Mesenchymal stem cell (in vitro differentiated cells and primary cell): ENCODE results near the gene SYMPK.
A peak's percentile ranks its signal among the peaks of the same experiment; 100 is the strongest.

Experiments used
- DNase-seq: peaks from one replicate; pipeline ENCODE4 v3.0.0-alpha.2; 2013
- H2AFZ ChIP-seq: one replicate; pipeline ENCODE4 v1.6.1; 2013; ENCODE audit warnings: low read depth, mild to moderate bottlenecking, control low read depth, inconsistent platforms, low read length, moderate library complexity
- H2AK5ac ChIP-seq: 2 replicates; pipeline ENCODE4 v1.6.1; 2013; ENCODE audit warnings: low read length, moderate library complexity, mild to moderate bottlenecking, inconsistent platforms; ENCODE audit not compliant: severe bottlenecking
- H2BK120ac ChIP-seq: one replicate; pipeline ENCODE4 v1.6.1; 2013; ENCODE audit warnings: low read depth, mild to moderate bottlenecking, inconsistent platforms, low read length, moderate library complexity
- H2BK12ac ChIP-seq, 2 experiments: one replicate each; pipeline ENCODE4 v1.6.1; 2013; ENCODE audit warnings: inconsistent platforms in 2 of 2, low read length in 2 of 2, mild to moderate bottlenecking in 2 of 2, moderate library complexity in 2 of 2, control low read depth in 1 of 2
- H2BK15ac ChIP-seq: one replicate; pipeline ENCODE4 v1.6.1; 2013; ENCODE audit warnings: mild to moderate bottlenecking, low read depth, inconsistent platforms; ENCODE audit not compliant: poor library complexity, severe bottlenecking
- H2BK5ac ChIP-seq: 2 replicates; pipeline ENCODE4 v1.6.1; 2013; ENCODE audit warnings: low read depth, mild to moderate bottlenecking, low read length, control low read depth, inconsistent platforms; ENCODE audit not compliant: poor library complexity, severe bottlenecking
- H3K14ac ChIP-seq, 2 experiments: one replicate each; pipeline ENCODE4 v1.6.1; 2013; ENCODE audit warnings: inconsistent platforms in 2 of 2, low read length in 2 of 2, control low read depth in 1 of 2, mild to moderate bottlenecking in 1 of 2, moderate library complexity in 1 of 2
- H3K18ac ChIP-seq, 2 experiments: one replicate each; pipeline ENCODE4 v1.6.1; 2013; ENCODE audit warnings: inconsistent platforms in 2 of 2, low read length in 2 of 2, control low read depth in 1 of 2, low read depth in 1 of 2, mild to moderate bottlenecking in 1 of 2
- H3K23ac ChIP-seq, 2 experiments: one replicate each; pipeline ENCODE4 v1.6.1; 2013; ENCODE audit warnings: inconsistent platforms in 2 of 2, low read length in 2 of 2, mild to moderate bottlenecking in 2 of 2, moderate library complexity in 2 of 2, control low read depth in 1 of 2
- H3K27ac ChIP-seq: 2 replicates; pipeline ENCODE4 v1.5.1; 2013; ENCODE audit warnings: mild to moderate bottlenecking, moderate library complexity, low read length, control low read depth, inconsistent platforms; ENCODE audit not compliant: poor library complexity, severe bottlenecking
- H3K27me3 ChIP-seq, 2 experiments: 2 replicates each; pipeline versions ENCODE4 v1.6.1 to v1.7.0; 2013; ENCODE audit warnings: low read length in 2 of 2, mild to moderate bottlenecking in 2 of 2, moderate library complexity in 2 of 2, control low read depth in 1 of 2, inconsistent platforms in 1 of 2; ENCODE audit not compliant: control insufficient read depth in 1 of 2, insufficient read depth in 1 of 2
- H3K36me3 ChIP-seq, 2 experiments: 2 replicates each; pipeline versions ENCODE4 v1.6.1 to v1.7.0; 2013; ENCODE audit warnings: low read length in 2 of 2, control low read depth in 1 of 2, inconsistent platforms in 1 of 2, low read depth in 1 of 2, mild to moderate bottlenecking in 1 of 2; ENCODE audit not compliant: insufficient read depth in 2 of 2, control insufficient read depth in 1 of 2
- H3K4ac ChIP-seq, 2 experiments: one replicate each; pipeline ENCODE4 v1.6.1; 2013; ENCODE audit warnings: inconsistent platforms in 2 of 2, low read length in 2 of 2, mild to moderate bottlenecking in 2 of 2, moderate library complexity in 2 of 2, control low read depth in 1 of 2, low read depth in 1 of 2
- H3K4me1 ChIP-seq: 2 replicates; pipeline ENCODE4 v1.6.1; 2013; ENCODE audit warnings: low read depth, low read length, control low read depth; ENCODE audit not compliant: control insufficient read depth, insufficient read depth
- H3K4me2 ChIP-seq: 2 replicates; pipeline ENCODE4 v1.6.1; 2013; ENCODE audit warnings: low read length, mild to moderate bottlenecking, inconsistent platforms; ENCODE audit not compliant: poor library complexity, severe bottlenecking
- H3K4me3 ChIP-seq, 2 experiments: 2 replicates each; pipeline versions ENCODE4 v1.5.1 to v1.7.0; 2013; ENCODE audit warnings: low read length in 2 of 2, mild to moderate bottlenecking in 2 of 2, control low read depth in 1 of 2, low read depth in 1 of 2; ENCODE audit not compliant: insufficient read depth in 1 of 2
- H3K79me1 ChIP-seq: replicated peaks from 2 replicates; pipeline ENCODE4 v1.6.1; 2013; ENCODE audit warnings: mild to moderate bottlenecking, control low read depth, low read length, inconsistent platforms; ENCODE audit not compliant: poor library complexity, severe bottlenecking
- H3K9ac ChIP-seq: 2 replicates; pipeline ENCODE4 v1.7.0; 2013; ENCODE audit warnings: mild to moderate bottlenecking, low read length, moderate library complexity
- H3K9me3 ChIP-seq: 2 replicates; pipeline ENCODE4 v1.7.0; 2013; ENCODE audit warnings: mild to moderate bottlenecking, low read length; ENCODE audit not compliant: control insufficient read depth
- H4K8ac ChIP-seq: one replicate; pipeline ENCODE4 v1.6.1; 2013; ENCODE audit warnings: inconsistent platforms, mild to moderate bottlenecking, low read length, moderate library complexity
- H4K91ac ChIP-seq: one replicate; pipeline ENCODE4 v1.6.1; 2013; ENCODE audit warnings: mild to moderate bottlenecking, low read length, inconsistent platforms
- WGBS: methylation state at CpG from one replicate; pipeline ENCODE4 v1.1.7; 2013; ENCODE audit warnings: mixed read lengths; 5-methylcytosine and 5-hydroxymethylcytosine counted together

Gene SYMPK

DNA sequence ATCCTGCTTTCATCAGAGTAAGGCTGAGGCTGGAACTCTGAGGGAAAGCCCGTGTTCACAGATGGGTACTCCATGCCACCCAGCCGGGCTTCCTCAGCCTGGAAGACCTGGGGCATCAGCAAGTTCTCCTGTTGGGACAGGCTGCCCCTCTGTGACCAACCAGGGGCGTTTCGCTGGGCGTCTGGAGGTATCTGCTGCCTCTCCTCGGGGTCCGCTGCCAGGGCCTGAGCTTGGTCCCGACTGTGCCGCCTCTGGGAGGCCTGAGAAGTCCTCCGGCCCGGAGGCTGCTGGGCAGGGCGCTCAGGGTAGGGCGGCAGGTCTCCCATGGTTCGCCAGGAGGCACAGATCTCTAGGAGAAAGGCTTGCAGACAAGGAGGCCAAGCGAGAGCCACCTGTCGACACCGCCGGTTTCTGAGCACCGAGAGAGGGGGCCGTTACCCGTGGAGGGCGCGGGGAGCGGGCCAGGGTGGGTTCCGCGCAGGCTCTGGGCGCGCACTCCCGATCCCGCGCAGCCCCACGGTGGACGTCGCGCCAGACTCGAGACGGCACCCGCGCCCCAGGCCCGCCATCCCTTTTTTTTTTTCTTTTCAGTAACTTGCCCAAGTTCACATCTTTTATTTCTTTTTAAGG is 48.0 kb downstream of the SYMPK start, which contains the start of gene RSPH6A:
Gene RSPH6A, minus strand, starts transcription at position 458 of the 630 bp plus-strand sequence. Its CDS starts 132 bp downstream, at position 326.
- Histone ChIP-seq H3K18ac (peak within 1 kb of the TSS; percentile 14 to 49), H3K14ac (no peak within 1 kb of the TSS), H2AK5ac (peak within 1 kb of the TSS; percentile 40), H3K4ac (no peak within 1 kb of the TSS), H2BK120ac (peak within 1 kb of the TSS; percentile 64), H3K4me2 (peak within 1 kb of the TSS; percentile 71), H3K79me1 (no peaks in the 10 kb centered on the region), H3K9ac (peak within 1 kb of the TSS; percentile 16), H2AFZ (no peak within 1 kb of the TSS), H2BK15ac (peak within 1 kb of the TSS; percentile 55), H2BK12ac (peak within 1 kb of the TSS in 1 of 2 experiments; percentile 15), H3K27me3 (no peaks in the 10 kb centered on the region), H2BK5ac (no peak within 1 kb of the TSS), H3K36me3 (peaks cover 22 to 30% of the 10 kb centered on the region in 2 experiments), H3K27ac (no peak within 1 kb of the TSS), H3K23ac (no peak within 1 kb of the TSS), H3K4me1 (peaks cover 42% of the 10 kb centered on the region), H4K8ac (peak within 1 kb of the TSS; percentile 71), H4K91ac (peak within 1 kb of the TSS; percentile 6), H3K4me3 (peak within 1 kb of the TSS in 1 of 2 experiments; percentile 61), H3K9me3 (no peaks in the 10 kb centered on the region)
- no peak for DNase-seq
- WGBS = 39% methylated on average over 39 of the region's 40 CpGs

DNA sequence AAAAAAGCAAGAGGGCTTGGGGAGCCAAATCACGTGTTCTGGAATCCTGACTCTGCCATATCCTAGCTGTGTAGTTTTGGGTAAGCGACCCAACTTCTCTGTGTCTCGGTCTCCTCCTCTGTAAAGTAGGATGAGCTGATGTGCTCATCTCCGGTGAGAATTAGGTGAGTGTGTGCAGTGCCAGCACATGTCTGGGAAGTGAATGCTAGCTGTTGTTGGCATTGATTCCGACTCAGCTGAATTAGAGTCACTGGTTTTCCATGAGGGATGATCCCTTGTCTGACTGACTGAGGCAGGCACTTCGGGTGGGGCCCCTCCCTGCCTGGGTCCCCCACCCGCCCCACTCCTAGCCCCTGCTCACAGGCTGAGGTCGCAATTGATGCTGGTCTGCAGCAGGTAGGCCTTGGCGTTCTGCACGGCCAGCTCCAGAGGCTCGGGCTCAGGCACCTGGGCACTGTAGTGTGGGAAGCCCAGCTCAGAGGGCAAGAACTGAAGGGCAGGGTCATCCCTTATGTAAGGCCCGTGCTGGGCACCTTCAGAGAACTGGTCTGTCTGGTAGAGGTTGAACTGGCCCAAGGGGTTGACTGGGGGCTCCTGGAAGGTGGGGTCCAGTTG is 48.7 kb downstream of the SYMPK start:
- Histone ChIP-seq H2BK15ac (no peak overlapping the region), H3K18ac (no peak overlapping the region), H3K27ac (no peak overlapping the region), H4K91ac (no peak overlapping the region), H2BK12ac (no peak overlapping the region), H3K9me3 (no peaks in the 10 kb centered on the region), H2AK5ac (no peak overlapping the region), H4K8ac (peak overlapping the region; percentile 39), H3K36me3 (peaks cover 15 to 23% of the 10 kb centered on the region in 2 experiments), H3K23ac (no peak overlapping the region), H2BK120ac (no peak overlapping the region), H2BK5ac (no peak overlapping the region), H3K9ac (peak overlapping the region; percentile 16), H3K4ac (no peak overlapping the region), H3K14ac (no peak overlapping the region), H3K79me1 (no peaks in the 10 kb centered on the region), H2AFZ (no peak overlapping the region), H3K4me3 (no peak overlapping the region), H3K4me1 (peaks cover 45% of the 10 kb centered on the region), H3K27me3 (no peaks in the 10 kb centered on the region), H3K4me2 (peak overlapping the region; percentile 71)
- 93% methylated on average over 12 of the region's 12 CpGs for WGBS
- DNase-seq = no peak

DNA sequence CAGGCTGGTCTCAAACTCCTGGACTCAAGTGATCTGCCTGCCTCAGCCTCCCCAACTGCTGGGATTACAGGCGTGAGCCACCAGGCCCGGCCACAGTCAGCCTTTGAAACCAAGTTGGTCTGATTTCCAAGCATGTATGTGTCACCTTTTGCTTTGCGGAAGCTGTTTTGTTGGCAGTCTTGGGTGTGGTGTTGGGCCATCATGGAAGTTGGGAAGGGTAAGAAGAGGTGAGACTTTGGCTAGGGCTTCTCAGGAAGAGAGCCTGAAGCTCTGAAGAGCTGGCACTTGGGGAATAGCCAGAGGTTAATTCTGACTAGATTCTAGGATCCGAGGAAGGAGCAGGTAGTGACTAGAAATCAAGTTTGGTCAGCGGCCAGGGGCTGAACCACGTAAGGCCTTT is 50.6 kb downstream of the SYMPK start:
- H4K91ac ChIP-seq = no peak overlapping the region
- no peak overlapping the region for H3K14ac ChIP-seq
- H2BK15ac ChIP-seq = no peak overlapping the region
- H2AK5ac ChIP-seq = no peak overlapping the region
- no peaks in the 10 kb centered on the region for H3K79me1 ChIP-seq
- no peak overlapping the region for H2BK120ac ChIP-seq
- peaks cover 40% of the 10 kb centered on the region for H3K4me1 ChIP-seq
- no peak overlapping the region for H3K9ac ChIP-seq
- no peak overlapping the region for H3K4me2 ChIP-seq
- no peak overlapping the region for H3K23ac ChIP-seq
- WGBS = 96% methylated on average over 6 of the region's 6 CpGs
- no peak overlapping the region for H2AFZ ChIP-seq
- H2BK12ac ChIP-seq = peak overlapping the region in 1 of 2 experiments; percentile 1
- H3K18ac ChIP-seq = no peak overlapping the region
- no peaks in the 10 kb centered on the region for H3K9me3 ChIP-seq
- H3K27me3 ChIP-seq = no peaks in the 10 kb centered on the region
- no peak overlapping the region for H3K4ac ChIP-seq
- no peak overlapping the region for H4K8ac ChIP-seq
- no peak overlapping the region for H2BK5ac ChIP-seq
- H3K27ac ChIP-seq = no peak overlapping the region
- H3K4me3 ChIP-seq = no peak overlapping the region
- no peak for DNase-seq
- H3K36me3 ChIP-seq = peaks cover under 1 to 4% of the 10 kb centered on the region in 2 experiments

DNA sequence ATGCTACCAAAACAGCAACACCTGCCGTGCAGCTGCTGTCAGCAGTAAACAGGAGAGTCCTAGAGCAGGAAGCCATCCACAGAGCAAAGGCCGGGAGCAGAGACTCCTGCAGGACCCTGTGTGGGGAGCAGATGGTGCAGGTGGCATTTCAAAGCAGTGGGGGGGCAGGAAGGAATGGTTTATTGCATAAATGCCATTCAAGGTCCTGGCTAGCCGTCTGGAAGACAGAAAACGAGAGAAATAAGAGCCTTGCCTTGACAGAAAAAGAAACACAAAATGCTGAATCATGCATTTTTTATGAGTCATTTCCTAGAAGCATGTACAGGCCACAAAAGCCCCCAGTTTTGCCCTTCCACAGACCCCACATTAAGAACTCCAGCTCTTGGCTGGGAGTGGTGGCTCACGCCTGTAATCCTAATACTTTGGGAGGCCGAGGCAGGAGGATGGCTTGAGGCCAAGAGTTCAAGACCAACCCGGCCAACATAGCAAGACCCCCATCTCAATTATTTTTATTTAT is 53.2 kb downstream of the SYMPK start:
- H3K18ac ChIP-seq = no peak overlapping the region
- H3K14ac ChIP-seq = no peak overlapping the region
- no peak overlapping the region for H4K8ac ChIP-seq
- H3K9me3 ChIP-seq = no peaks in the 10 kb centered on the region
- no peak overlapping the region for H2AK5ac ChIP-seq
- no peak overlapping the region for H3K4me2 ChIP-seq
- H3K79me1 ChIP-seq = no peaks in the 10 kb centered on the region
- peak; percentile 86 for DNase-seq
- peaks cover 0 to 4% of the 10 kb centered on the region in 2 experiments for H3K36me3 ChIP-seq
- no peak overlapping the region for H4K91ac ChIP-seq
- H2BK5ac ChIP-seq = peak overlapping the region; percentile 80
- peaks cover 19% of the 10 kb centered on the region for H3K4me1 ChIP-seq
- H3K4me3 ChIP-seq = no peak overlapping the region
- H3K23ac ChIP-seq = no peak overlapping the region
- H2AFZ ChIP-seq = peak overlapping the region; percentile 11
- H2BK15ac ChIP-seq = peak overlapping the region; percentile 13
- peak overlapping the region in 1 of 2 experiments; percentile 25 for H2BK12ac ChIP-seq
- peak overlapping the region; percentile 52 for H2BK120ac ChIP-seq
- H3K4ac ChIP-seq = no peak overlapping the region
- H3K9ac ChIP-seq = peak overlapping the region; percentile 12
- WGBS = 2% methylated on average over 6 of the region's 7 CpGs
- H3K27me3 ChIP-seq = no peaks in the 10 kb centered on the region
- peak overlapping the region; percentile 93 for H3K27ac ChIP-seq
